Ammon's horn (tissue), 1 donor: ENCODE data around the gene BCL2L2.

ENCODE experiments used
- DNase-seq: peaks from one replicate; pipeline ENCODE4 v3.0.0-alpha.2; 2016; ENCODE audit warnings: low spot score

The BCL2L2 gene

GRCh38 chr14:23355871-23356435 is 49.3 kb downstream of the BCL2L2 start:
- DNase-seq, result no peak

DNA sequence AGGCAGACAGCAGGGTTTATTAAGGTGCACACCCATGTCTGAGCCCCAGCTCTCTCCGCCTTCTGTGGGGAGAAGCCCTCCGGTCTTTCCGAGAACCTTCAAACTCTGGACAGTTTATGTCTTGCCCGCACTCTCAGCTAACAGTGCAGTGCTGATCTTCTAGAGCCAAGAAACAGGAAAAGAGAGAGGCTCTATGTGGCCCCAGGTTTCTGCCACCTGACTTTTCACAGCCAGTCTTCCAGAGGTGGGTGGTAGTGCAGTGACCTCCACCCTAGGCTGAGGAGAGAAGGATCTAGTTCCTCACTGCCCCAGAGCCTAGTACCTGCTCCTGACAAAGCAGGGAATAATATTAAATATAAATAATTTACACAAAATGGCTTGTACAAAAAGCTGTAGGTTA is 50.0 kb downstream of the BCL2L2 start:
- DNase-seq, result no peak

DNA sequence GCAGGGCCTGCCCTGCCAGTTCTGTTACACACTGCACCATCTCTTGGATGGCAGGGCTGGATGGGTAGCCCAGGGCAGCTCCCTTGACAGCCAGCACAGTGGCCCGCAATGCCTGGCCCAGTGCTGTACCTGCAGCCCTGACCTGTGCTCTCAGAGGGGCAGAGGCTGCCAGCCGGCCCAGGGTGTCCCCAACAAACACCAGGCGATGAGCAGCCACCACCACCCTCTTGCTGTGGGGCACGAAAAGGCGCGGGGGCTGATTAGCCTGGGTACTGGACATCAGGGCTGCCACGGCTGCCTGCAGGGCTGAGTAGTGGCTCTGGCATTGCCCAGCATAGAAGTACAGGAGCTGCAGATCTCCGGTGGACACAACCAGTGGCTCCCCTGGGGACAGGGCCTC is 50.6 kb downstream of the BCL2L2 start:
- no peak for DNase-seq

- no peak for DNase-seq
These were observed 51.4 kb downstream of the BCL2L2 start for GRCh38 chr14:23358042-23358441.

GRCh38 chr14:23358553-23359166 is 52.0 kb downstream of the BCL2L2 start:
- no peak for DNase-seq

DNA sequence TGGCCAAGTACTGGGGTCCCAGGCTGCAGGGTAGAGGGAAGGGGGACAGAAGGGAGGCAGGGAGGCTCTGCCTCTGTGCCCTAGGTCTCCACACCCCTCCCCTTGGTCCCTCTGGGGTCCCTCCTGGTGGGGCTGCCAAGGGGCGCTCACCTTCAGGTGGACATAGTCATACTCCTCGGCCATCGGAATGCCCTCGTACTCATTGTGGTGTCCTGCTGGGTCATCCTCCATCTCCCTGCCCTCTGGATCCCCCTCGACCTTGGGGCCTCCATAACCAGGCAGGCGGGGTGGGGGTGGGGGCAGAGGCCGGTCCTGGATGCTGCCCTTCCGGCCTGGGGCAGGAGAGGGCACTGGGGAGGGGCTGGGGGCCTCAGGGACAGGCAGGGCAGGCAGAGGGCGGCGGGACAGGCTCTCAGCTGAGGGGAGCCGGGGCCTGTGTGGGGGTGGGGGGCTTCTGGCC is 52.6 kb downstream of the BCL2L2 start:
- DNase-seq, result no peak

- no peak for DNase-seq
These were observed 53.3 kb downstream of the BCL2L2 start for GRCh38 chr14:23359722-23360447.

- DNase-seq, result peak; percentile 89
These were observed 53.9 kb downstream of the BCL2L2 start for GRCh38 chr14:23360496-23360895.

GRCh38 chr14:23361320-23361719 is 54.7 kb downstream of the BCL2L2 start:
- DNase-seq, result peak; percentile 68
